Stimulated activated CD4-positive, alpha-beta T cell treated with anti-CD3 and anti-CD28 coated beads, Interleukin-2, amount 100 ng/mL, for 4 hours (primary cell): ENCODE data around the gene IFI6.
"Not testable (repeated sequence)": the region's sequence is repeated elsewhere in the genome, so short reads cannot be mapped to it uniquely, and the experiment has no call there.

ENCODE experiments used
- DNase-seq: peaks from one replicate; pipeline ENCODE4 v3.0.0-alpha.2; 2020; ENCODE audit warnings: low read depth

The IFI6 gene

DNA sequence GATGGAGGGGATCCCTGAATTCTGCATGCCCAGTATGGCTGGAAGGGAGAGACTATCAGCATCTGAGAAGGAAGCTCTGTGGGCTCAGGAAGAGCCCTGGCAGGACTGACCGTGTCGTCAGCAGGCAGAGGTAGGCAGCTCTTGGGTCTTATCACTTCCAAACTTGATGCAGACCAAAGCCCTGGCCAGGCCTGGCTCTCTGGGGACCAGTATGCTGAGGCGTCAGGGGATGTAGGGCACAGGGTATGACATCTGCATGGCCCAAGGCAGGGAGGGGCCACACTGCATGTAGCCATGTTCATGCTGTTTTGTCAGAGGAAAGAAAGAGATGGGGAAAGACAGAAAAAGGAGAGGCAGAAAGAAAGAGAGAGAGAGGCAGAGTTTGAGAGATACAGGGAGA, 43.3 kb downstream of the IFI6 start:
- no peak for DNase-seq

DNA sequence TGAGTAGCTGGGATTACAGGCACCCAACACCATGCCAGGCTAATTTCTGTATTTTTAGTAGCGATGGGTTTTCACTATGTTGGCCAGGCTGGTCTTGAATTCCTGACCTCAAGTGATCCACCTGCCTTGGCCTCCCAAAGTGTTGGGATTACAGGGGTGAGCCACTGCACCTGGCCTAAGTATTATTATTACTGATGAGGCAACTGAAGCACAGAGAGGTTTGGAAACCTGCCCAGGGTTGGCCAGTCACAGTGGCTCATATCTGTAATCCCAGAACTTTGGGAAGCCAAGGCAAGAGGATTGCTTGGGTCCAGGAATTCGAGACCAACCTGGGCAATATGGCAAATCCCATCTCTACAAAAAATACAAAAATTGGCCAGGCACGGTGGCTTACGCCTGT, 44.3 kb downstream of the IFI6 start:
- DNase-seq = not testable (repeated sequence)

DNA sequence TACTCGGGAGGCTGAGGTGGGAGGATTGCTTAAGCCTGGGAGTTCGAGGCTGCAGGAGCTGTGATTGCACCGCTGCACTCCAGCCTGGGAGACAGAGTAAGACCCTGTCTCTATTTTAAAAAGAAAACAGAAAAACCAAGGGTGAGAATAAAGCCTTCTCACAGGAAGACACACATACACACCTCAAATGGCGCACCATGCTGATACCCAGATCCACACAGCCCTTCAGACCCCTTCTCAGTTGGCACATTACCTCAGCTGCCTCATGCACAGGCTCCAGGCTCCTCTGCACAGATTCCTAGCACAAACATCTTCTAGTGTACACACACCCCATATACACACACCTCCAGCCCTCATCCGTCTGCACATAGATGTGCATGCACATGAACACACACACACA, 44.9 kb downstream of the IFI6 start:
- DNase-seq = no peak

DNA sequence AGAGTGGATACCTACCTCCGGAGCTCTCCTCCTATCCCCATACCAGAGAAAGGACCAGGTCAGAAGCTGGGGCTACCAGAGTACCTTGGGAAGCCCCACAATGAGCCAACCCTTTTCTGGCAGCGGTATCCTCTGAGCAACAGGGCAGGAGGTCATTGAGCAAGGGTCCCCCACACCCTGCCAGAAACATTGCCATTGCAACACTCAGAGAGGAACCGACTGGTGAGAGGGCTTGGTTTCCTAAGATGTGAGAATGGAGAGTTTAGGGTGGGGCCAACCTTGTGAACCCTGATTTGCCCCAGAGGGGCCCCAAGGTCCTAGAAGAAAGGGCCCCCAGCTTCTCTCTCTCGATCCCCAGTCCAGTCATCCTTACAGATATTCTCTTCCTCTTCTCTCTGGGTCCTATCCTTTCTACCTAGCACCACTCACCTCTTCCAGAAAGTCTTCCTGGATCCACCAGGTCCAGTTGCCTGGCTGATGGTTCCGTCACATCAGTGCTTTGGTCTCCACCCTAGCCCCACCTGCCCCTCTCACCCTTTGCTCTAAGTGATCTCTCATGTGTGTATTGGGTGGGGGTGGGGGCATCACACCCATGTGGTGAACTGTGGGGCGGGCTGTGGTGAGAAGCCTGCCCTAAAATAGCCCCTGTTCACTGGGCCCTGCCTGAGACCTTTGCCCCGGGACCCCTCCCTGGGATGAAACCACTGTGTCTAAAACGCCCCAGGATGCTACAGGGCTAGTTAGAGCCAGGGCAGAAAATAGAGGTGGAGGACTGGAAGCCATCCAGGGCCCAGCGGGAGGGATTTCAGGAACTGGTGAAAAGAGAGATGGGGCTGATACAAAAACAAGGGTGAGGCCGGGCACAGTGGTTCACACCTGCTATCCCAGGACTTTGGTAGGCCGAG, 45.7 kb downstream of the IFI6 start:
- no peak for DNase-seq

DNA sequence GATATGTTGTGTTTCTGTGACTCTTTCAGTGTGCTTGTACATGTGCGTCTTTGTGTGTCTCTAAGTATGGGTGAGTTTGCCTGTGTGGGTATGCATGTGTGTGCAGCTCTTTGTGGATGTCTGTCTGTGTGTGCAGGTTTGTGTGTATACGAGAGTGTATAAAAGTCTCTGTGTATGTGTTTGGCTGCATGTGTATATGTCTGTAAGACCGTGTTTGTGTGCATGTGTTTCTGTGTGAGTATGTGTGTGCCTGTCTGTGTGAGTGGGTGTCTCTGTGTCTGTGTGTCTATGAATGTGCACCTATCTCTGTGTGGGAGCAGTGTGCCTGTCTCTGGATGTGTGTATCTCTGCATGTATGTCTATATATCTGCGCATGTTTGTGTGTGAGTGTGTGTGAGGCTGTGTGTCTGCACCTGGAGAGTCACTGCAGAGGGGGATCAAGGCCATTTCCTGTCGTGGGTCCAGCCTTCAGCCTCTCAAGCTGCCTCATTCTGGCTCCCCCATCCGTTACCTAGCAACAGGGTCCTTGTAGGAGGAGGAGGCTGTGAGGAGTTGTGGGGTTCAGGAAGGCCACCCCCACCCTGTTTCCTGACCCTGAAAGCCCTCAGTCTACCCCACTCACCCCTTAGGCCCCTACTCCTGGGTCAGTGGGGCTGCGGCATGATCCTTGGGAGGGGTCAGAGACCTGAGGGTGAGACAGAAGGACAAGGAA, 47.4 kb downstream of the IFI6 start:
- DNase-seq = no peak

DNA sequence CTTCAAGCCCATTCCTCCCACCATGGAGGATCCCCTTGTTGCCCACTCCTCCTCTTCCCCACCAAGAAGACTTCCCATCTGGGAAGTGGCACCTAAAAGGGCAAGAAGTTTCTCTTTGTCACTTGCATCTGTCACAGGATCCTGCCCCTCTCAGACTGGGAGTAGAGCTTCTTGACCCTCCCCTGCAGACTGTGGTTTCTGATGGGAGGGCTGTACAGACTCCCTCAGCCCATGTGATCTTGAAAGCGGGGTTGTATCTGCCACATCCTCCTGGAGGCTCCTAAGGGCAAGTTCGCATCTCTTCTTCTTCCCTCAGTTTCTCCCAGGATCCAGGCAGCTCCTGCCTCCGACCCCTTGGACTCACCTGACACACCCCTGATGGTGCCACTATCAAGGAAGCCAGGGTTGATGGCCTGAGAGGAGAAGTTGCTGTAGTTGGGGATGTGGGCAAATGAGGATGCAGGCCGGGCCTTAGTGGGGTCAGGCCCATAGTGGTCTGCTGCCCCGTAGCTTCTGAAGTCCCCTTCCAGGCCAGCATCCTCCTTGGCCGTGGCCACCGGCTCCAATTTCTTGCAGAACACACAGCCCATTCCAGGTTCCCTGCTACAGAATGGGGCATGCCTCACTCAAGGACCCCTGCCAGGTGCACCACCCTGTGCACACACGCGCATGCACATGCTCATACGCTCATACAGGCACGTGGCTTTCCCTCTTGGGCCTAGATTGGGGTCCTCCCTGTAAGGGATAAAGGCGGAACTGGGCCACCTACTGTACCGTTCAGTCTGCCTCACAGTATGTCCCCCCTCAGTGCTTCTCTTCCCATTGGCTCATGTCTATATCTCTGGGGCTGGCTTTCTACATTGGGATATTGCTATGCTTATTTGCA, 48.4 kb downstream of the IFI6 start:
- DNase-seq = no peak

DNA sequence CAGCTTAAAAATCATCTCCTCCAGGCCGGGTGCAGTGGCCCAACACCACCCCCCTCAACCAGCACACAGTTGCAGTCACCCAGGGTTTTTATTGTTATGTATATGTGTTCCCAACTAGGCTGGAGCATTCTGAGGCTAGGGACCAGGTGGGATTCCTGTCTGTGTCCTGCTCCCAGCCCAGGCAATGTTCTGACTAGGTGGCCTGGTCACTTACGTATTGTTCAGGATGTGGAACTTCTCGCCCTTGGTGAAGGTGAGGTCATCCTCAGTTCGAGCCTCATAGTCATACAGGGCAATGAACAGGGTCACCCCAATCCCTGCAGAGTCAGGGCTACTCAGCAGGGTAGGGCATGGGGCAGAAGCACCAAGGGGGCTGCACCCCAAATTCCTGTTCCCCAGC, 49.2 kb downstream of the IFI6 start:
- no peak for DNase-seq

DNA sequence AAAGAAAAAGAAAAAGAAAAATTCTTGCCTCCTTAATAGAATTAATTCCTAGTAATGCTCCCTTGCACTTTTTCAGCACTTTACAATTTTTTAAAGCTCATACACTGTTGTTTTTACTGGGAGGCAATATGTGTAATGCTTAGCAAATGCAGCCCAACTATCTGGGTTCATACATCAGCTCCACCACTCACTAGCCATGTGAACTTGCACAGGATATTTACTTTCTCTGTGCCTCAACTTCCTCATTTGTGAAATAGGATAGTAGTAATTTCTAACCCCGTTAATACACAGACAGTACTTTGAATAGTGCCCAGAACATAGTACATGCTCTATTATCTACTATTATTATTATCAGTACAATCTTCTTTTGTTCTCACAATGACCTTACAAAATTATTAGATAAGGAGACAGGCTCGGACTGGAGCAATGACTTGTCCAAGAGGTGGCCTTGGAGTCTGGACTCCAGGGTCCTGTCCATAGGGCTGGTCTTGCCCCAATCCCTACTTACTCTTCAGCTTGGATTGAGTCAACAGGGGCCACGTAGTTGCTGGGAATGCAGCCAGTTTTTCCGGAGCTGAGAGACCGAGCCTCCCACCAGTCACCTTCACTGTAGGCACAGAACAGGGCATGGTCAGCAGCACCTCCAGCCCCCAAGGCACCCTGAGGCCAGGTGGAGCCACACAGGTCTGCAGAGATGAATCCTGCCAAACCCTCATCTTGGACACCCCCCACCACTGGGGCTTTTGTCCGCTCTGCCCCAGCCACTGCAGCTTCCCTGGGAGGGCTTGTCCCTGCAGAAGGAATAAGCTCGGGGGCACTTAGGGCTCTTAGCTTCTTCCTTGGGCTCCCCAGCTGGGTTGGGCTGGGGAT, 50.7 kb downstream of the IFI6 start:
- DNase-seq = no peak

DNA sequence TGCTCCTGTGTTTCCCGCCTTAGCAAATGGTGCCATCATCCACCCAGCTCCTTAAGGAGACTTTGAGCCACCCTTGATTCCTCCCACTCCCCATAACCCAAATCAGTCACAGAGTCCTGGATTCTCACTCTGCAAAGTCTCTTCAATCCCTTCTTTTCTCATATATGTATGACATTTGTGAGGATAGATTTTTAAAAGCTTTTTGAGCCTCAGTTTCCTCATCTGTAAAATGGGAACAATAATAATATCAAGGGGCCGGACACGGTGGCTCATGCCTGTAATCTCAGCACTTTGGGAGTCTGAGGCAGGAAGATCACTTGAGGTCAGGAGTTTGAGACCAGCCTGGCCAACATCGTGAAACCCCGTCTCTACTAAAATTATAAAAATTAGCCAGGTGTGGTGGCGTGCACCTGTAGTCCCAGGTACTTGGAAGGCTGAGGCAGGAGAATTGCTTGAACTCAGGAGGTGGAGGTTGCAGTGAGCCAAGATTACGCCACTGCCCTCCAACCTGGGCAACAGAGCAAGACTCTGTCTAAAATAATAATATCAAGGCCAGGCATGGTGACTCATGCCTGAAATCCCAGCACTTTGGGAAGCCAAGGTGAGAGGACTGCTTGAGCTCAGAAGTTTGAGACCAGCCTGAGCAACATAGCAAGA, 52.1 kb downstream of the IFI6 start:
- DNase-seq = not testable (repeated sequence)

DNA sequence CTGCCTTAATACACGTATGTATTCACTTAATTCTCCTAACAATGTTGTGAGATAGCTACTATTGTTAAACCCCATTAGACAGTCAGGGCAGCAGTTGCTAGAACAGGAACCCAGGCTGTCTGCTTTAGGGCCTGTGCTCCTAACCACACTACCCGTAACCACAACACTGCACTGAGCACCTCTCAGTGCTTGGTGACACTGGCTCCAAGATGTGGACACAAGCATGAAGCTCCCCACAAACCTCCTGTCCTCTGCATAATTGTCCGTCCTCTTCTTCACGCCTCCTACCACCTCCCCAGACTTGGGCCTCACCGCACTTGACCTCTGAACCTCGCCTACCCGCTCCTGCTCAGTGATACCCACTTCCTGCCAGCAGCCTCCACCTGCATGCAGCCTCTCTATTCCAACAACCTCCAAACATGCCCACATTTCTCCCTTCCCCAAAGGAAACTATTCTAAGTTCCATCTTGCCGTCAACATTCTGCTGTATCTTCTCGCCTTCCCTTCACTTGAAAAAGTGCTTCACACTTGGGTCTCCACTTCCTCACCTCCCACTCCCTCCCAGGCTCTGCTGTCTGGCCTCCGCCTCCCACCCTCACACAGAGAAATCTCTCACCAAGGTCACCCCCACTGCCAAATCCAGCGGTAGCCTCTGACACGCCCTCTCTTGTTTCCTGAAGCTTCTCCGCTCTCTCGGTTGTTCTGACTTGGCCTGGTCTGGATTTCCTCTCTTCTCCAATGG, 53.5 kb downstream of the IFI6 start:
- DNase-seq = no peak

DNA sequence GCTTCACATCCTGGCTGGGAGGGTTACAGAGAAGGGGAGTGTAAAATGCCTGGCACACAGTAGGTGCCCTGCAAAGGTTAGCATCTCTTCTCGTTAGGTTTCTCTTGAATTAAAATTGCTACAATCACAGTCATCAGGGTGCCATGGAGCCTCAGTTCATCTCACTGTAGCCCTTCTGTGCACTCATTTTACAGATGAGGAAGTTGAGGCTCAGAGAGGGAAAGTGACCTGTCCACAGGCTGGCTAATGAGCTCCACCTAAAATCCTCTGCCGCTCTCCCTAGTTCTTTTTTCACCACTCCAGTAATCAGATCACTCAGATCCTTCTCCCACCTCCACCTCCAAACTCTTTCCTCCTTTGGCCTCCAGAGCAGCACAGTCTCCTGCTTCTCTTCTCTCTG, 54.6 kb downstream of the IFI6 start:
- DNase-seq = no peak

DNA sequence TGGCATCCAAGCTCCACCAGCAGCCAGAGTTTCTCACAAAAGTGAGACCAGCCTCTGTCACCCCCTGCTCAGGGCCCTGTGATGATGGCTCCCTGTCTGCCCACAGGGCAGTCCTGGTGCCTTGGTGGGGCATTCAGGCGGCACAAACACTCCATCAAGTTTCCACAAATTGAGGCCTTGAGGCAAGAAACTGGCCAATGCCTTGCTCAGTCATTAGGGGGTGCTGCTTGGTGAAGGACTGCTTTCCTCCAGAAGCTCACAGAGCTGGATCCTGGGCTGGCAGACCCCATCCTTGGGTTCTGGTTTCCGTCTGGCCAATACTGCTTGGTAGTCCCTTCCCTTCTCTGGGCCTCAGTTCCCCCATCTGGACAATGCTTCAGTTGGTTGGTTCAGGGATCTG, 55.6 kb downstream of the IFI6 start:
- no peak for DNase-seq
